ENCODE data around the gene SESN1.

SESN1 gene

DNA sequence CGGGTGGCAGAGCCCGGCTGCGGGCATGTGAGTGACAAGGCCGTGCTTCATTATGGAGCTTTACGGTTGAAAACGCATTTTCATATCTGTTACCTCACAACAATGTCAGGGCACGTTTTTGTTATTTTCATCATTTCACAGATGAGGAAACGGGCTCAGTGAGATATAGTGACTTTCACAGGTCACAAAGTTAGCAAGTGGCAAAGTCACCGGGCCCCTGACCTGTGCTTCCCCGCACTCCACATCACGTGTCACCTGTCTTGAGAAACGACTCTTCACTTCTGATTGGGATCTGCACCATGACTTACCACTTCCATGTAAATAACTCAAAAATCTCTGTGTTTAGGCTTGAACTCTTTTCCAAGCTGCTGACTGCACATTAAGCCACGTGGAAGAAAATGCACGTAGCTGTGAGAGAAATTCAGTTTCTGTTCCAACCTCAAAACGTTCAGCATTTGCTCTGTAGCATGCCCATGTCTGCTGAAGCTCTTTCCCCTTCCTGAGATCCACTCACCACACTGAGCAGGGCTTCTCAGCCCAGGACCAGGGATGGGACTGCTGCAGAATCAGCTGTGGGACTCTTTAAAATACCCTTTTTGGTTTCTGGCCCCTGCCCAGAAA is 139.2 kb downstream of the SESN1 start:
- DNase-seq: no peak

DNA sequence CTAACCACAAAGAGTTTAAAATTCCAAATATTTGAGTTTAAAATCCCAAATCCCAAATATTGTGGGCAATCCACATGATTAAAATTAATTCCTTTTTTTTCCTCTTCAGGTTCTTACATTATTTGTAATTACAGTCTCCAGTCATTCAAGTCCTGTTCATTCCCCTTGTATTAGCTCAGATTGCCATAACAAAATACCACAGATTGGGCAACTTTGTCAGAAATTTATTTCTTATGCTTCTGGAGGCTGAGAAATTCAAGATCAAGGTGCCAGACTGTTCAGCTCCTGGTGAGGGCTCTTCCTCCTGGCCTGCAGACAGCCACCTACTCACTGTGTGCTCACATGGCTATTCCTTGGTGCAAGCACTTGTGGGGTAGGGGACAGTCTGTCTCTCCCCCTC is 141.0 kb downstream of the SESN1 start:
- no peak for DNase-seq

DNA sequence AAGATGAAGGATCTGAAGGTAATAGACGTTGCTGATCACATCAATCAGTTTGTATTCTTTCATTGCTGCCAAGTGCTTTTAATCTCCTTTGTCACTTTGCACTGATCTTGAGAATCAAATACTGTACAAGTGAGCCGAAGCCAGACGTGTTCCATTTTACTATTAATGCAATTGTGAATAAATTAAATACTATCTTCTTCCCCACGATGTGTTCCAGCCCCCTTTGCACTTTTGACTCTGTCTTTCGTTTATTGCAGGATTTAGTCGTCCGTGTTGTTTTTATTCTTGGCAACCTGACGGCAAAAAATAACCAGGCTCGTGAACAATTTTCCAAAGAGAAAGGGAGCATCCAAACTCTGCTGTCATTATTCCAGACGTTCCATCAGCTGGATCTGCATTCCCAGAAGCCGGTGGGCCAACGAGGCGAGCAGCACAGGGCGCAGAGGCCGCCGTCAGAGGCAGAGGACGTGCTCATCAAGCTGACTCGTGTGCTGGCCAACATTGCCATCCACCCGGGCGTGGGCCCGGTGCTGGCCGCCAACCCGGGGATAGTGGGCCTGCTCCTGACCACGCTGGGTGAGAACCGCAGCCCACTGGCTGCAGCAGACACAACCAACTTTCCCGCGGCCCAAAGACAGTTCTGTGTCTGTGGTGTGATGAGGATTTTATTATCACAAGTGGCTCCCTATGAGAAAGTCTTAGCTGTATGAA is 141.7 kb downstream of the SESN1 start:
- DNase-seq: no peak

DNA sequence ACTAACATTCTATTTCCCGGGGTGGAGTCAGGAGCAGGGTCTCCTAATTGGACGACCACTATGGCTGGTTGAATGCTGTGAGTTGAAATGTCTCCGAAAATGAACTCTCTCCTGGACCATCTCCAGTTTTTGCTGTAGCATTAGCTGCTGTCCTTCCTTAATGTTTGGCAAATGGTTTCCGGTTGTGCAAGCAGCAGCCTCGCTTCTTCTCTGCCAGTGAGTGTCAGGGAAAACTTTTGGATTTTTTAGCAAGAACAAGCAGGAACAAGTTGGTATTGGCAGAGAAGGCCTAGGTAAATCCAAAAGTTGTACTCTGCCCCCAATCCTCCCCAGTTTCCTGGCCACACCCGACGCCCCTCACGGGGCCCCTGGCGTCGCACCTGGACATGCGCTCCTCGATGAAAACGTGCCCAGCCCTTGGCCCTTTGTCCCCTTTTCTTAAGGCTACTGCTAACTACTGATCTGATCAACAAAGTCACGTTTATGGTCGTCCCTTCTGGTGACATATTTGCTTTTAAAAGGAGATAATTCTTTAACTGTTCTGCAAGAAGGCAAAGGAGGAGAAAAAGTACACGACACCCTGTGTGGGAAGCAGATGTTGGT is 143.2 kb downstream of the SESN1 start:
- DNase-seq: no peak

DNA sequence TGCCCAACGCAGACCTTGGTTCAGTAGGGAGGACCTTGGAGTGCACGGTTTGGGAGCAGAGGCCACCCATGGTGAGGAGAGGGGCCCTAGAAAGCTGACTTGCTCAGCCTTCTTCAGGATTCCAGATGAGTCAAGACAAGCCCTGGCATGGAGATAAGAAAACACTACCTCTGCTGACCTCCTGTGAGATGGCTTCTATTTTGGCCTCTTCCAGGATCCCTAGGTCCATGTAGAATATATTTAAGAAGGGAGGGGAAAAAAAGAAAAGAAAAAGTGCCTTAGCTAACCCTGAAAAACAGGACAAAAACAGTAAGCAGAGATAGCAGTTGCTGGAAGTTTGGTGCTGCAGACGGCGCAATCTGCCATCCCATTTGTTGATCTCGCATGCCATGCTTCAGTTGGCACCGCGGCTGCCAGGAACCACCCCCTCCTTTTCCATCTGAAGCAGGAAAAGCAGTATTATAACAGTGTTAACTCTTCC is 146.4 kb downstream of the SESN1 start:
- DNase-seq: peak; percentile 9 to 39

DNA sequence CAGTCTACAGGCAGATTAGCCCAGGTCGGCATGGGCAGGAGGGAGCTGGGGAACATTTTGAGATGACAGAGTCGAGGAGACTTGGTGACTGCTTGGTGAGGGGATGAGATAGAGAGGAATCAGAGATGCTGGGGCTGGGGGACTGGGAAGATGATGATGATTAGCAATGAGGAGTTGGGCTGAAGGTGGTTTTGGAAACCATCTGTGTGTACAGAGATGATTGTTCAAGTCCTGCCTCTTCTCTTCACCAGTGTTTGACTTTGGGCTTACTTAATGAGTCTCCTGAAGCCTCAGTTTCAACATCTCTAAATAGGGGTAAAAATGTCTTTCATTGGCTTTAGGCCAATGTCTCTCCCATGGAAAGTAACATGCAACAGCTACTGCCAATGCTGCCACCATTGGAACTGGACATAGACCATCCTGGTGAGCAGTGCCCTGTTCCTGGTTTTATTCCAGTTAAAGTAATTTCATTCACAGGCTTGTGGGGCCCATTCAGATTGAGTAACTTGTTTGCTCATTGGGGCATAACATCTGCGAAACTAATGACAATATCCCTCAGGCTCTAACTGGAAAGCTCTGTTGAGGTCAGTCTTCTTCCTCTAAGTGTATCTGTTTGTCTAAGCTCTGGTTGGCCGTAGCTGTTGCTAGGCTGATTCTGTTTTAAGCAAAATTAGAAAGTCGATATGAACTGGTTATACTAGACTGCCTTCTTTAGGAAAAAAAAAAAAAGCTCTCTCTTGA is 147.4 kb downstream of the SESN1 start:
- DNase-seq: no peak

DNA sequence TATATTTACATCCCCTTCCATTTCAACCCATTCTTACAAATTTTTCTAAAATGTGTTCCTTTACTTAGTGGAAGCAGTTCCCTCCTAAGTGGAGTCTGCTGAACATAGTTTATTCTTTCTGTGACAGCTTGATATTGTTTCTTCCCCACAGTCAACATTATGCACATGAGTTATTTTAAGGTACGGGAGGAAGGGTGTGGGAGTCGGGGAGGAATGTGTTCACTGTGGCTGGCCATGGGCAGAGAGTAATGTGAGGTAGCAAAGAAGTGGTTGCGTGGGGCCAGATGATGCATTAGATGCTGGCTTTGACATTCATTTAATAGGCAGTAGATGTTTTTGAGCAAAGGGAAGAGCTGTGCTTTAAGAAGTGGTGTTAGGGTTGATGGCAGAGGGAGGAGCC is 148.0 kb downstream of the SESN1 start:
- DNase-seq: no peak

DNA sequence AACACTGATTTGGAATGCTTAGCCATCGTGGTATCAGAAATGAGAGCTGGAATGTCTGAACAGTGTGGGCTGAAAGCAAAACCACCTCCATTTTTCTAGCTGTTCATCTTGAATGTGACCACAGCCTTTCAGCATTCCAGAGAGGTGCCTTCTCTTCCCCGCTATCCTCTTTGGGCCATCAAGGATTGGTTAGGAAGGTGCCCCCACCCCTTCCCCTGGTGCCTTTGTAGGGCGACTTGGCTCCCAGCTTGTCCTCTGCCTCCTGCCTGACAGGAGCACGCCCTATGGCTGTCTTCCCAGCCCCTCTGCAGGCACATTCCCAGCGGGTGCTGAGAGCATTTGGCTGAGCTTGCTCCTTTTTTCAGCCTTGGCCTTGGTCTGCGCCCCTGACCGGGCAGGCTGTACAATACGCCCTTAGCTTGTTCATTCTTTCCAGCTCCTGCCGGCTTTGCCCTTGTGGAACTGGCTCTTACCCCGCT is 148.9 kb downstream of the SESN1 start:
- DNase-seq: peak; percentile 39 to 64

DNA sequence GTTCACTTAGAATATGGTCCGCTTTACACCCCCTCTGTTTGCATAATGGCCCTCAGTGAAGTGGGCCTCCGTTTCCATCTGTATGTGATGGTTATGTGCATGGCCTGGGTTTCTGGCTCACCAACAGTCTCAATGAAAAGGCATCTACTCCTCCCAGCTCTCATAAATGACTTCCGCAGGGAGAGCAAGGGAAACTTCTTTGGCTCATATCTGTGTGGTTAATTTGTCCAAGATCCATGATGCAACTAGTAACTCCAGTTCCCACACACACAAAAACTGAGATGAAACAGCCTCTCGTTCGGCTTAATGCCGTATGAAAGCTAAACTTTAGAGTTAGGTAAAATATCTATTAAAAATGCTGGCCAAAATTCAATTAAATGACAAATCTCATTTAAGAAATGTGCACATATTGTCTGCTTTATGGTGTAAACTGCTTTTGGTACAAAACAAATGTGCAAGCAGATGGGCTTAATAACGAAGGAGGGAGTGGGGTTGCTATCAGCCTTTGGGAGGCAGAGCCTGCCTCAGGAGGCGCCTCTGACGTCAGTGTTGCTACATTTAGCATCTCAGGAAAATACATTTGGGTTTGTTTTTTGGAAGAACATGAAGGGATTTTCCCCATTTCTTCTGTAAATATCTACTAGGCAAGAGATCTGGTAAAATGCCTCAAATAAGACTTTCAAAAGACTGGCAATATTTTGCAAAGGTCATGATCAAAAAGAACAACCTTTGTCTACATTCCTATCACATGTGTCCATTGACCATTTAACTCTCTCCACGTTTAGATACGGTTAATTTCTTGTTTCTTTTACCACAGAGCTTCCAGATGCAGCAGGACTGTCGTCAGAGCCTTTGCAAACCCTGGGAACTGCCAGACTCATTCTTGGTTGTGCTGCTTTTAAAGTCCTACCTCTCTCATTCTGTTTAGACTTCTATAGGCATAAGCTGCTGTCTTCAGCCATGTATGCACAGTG is 149.7 kb downstream of the SESN1 start:
- DNase-seq: peak in 1 of 2 donors; percentile 43

DNA sequence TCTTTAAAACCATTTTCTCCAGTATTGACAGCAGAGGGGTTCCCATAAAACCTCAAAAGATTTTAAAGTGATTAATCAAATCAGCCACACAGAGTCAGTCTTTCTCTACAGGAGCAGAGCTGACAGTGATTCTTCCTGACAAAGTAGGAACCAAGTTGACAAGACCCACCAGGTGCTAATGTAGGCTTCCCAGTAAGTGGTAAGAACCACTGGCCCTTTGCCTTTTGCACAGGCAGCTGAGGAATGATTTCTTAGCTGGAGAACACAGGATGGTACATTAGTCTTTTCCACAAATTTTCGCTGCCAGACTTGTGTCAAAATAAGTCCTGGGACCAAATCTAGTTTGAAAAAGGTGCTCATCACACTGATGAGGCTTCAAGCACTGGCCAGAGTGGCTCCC is 150.6 kb downstream of the SESN1 start:
- DNase-seq: no peak

DNA sequence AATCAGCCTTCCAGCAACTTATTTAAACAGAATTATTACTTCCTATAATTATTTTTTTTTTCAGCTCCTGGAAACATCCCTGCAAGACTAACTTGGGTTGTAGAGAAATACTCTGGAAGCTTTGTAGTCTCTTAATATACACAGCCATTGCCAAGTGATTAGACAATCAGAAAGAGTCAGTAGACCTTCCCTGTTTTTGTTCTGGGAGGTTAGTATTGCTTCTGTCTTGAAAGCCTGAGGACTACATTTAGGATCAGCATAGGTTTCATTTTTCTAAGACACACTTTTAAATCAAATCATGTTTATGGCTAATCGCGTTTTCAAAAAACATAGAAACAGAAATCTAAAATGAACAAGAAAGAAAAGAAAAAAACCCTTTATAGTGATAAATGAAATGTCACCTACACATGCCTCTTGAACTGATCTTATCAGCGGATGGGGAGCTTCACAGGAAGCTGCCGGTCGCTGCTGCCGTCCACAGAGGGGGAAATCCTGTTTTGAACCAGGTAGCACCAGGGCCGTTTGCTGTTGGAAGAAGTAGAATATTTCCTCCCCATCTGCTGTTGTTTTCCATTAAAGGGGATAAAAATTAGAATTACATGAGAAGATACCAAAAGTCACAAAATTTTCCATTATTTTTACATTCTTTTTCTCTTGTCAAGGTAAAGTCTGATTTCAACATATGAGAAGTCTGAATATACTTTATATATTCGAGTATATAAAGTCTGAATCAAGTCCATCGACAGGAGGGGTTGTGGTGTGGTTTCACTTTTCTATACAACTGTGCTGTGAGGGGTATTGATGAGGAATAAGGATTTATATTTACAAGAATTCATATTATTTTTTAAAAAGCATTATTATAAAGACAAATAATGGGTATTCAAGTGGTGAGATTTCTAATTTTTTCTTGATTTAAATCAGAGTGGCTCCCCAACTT is 151.8 kb downstream of the SESN1 start:
- DNase-seq: no peak

DNA sequence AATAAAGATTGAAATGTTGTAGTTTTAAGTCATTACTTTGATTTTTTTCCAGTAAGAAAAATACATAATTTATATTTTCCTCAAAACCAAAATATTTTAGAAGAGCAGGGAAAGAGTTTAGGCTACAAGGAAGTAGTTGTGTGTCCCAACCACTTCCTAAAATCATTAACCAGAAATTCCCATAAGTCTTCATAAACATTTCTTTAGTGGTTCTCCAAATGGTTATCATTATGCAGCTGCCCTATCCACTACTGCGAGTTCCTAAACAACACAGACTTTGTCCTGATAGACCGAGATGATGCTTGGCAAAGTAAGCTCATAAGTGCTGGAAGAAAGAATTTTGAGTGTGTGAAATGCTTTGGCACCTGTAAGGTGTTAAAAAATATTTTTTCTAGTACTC is 152.8 kb downstream of the SESN1 start:
- no peak for DNase-seq

DNA sequence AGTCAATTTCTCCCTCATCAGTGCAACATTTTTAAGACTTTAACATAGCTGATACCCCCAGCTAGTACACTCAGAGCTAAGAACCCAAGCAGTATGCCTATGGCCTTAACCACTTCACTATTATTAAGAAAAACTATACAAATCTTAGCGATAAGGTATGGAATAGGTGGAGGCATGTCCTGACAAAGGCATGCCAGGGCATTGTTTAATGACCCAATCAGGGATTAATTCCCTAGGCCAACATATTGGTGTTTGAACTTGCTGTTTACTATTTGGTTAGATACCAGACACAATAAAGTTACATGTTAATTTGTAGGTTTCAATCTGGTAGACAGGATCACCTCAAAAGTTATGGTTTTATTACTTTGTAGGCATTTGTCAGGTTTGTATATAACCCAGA is 153.4 kb downstream of the SESN1 start:
- DNase-seq: no peak

DNA sequence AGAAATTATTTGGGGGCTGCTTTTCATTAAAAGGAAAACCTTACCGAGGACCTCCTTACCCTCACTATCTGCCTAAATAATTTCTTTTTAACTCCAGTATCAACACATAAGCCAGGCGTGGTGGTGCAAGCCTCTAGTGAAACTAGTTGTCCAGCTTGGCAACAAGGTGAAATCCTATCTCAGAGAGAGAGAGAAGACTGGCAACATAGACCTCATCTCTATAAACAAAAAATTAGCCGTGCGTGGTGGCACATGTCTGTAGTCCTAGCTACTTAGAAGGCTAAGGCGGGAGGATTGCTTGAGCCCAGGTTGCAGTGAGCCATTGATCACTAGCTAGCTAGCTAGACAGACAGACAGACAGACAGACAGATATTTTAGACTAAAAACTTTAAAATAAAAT is 153.9 kb downstream of the SESN1 start:
- no peak for DNase-seq

DNA sequence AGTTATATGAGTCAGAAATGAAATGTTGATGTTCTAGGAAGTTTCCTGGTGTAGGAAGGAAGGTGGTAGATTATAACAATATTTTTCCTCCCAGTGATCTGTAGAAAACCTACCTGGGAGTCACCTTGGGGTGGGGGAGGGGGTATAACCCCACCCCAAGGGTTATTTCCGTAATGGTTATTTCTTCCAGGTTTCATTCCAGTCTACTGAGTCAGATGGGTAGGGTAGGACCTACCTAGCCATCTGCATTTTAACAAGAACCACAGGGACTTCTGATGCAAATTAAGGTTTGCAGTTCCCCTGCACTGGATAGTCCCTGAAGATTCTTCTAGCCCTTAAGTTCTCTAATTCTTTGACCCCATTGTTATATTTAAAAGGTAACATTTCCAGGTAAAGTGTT is 157.5 kb downstream of the SESN1 start:
- no peak for DNase-seq
